Stomach (tissue), 4 donors: Measurements from ENCODE around the gene TTYH3.

ENCODE experiments used
- CTCF ChIP-seq, 7 experiments: fragments of 450-650 bp in 4 of 7; fragments of 200-600 bp in 3 of 7; sonication (generic) in 3 of 7; IDR thresholded peaks; one replicate each; pipeline ENCODE4 v1.5.1; 2016 to 2019; ENCODE audit warnings: antibody characterized with exemption in 7 of 7, control low read depth in 2 of 7, mild to moderate bottlenecking in 1 of 7
- EP300 ChIP-seq: sonication (generic); formaldehyde crosslinking; IDR thresholded peaks from one replicate; pipeline ENCODE4 v1.6.1; 2017; ENCODE audit warnings: antibody characterized with exemption
- POLR2A ChIP-seq, 4 donors: fragments of 450-650 bp; IDR thresholded peaks; one replicate each; pipeline ENCODE4 v1.6.1; 2016; ENCODE audit warnings: antibody characterized with exemption in 4 of 4, control low read depth in 2 of 4, mild to moderate bottlenecking in 1 of 4, moderate library complexity in 1 of 4
- POLR2AphosphoS5 ChIP-seq, 3 donors: sonication (generic); formaldehyde crosslinking; IDR thresholded peaks; one replicate each; pipeline ENCODE4 v1.6.1; 2016; ENCODE audit warnings: antibody characterized with exemption in 3 of 3

- TF ChIP-seq CTCF (IDR thresholded peaks at IDR 0.05) (no peak), EP300 (no peak), POLR2A (IDR thresholded peaks at IDR 0.05) (no peak), POLR2AphosphoS5 (IDR thresholded peaks at IDR 0.05) (no peak)
Observed at GRCh38 chr7:2706685-2707126, 74.9 kb downstream of the TTYH3 start.
